SU-DHL-6 (cell line): ENCODE measurements around the gene NEURL1B.

Experiments
- CTCF ChIP-seq: fragments of 200-600 bp; sonication (generic); IDR thresholded peaks from one replicate; pipeline ENCODE4 v1.5.1; 2017; ENCODE audit warnings: antibody characterized with exemption, mild to moderate bottlenecking, low read length, moderate library complexity; ENCODE audit not compliant: insufficient read depth, poor library complexity, severe bottlenecking
- EZH2phosphoT487 ChIP-seq: fragments of 200-600 bp; sonication (generic), shearing (Covaris generic); conservative IDR thresholded peaks from 2 replicates; pipeline ENCODE4 v1.6.1; 2018; ENCODE audit warnings: mild to moderate bottlenecking, antibody characterized with exemption, low read length, moderate library complexity, mixed read lengths

GRCh38 chr5:172620506-172620905 is 20.6 kb upstream of the NEURL1B start:
- TF ChIP-seq CTCF: no peak
- TF ChIP-seq EZH2phosphoT487: no peak
